H1 (cell line): Measurements from ENCODE around the gene KBTBD2. TPM values are rescaled to one million over a fixed set of nuclear protein-coding genes. Genes with fewer than 3 reads are reported as not detected.

Source experiments
- CTCF ChIA-PET: fragments of 300-600 bp; sonication (Branson Sonifier 250); formaldehyde crosslinking; loops from one replicate; lab custom pipeline; 2021; ENCODE audit not compliant: partially characterized antibody; lab: Charles Lee
- POLR2A ChIA-PET: fragments of 300-600 bp; sonication (Branson Sonifier 250); formaldehyde crosslinking; loops from one replicate; lab custom pipeline; 2021; ENCODE audit warnings: inconsistent platforms; ENCODE audit not compliant: partially characterized antibody; lab: Charles Lee
- DNase-seq, 2 experiments: peaks; one replicate each; pipeline versions ENCODE4 v3.0.0 to v3.0.0-alpha.2; 2010 to 2022; ENCODE audit warnings: low spot score in 2 of 2, low read depth in 1 of 2, mixed read lengths in 1 of 2
- FAIRE-seq: peaks from 2 replicates; lab custom pipeline; 2011; peaks lifted over from hg19 to GRCh38; lab: Jason Lieb, UNC
- H2AFZ ChIP-seq: 2 replicates; pipeline ENCODE4 v1.8.1; 2012; ENCODE audit warnings: low read length, inconsistent platforms
- H2AK5ac ChIP-seq: 2 replicates; pipeline ENCODE4 v1.6.1; 2013; ENCODE audit warnings: low read depth, low read length
- H2BK120ac ChIP-seq: replicated peaks from 2 replicates; pipeline ENCODE3; 2013; ENCODE audit warnings: low read depth, low read length, inconsistent platforms
- H2BK12ac ChIP-seq: 2 replicates; pipeline ENCODE4 v1.6.1; 2013; ENCODE audit warnings: low read depth, low read length
- H2BK15ac ChIP-seq: 2 replicates; pipeline ENCODE4 v1.6.1; 2013; ENCODE audit warnings: low read length
- H2BK20ac ChIP-seq: 2 replicates; pipeline ENCODE4 v1.6.1; 2013; ENCODE audit warnings: low read length
- H2BK5ac ChIP-seq: 2 replicates; pipeline ENCODE4 v1.6.1; 2013; ENCODE audit warnings: low read depth, low read length
- H3K14ac ChIP-seq: 2 replicates; pipeline ENCODE4 v1.6.1; 2013; ENCODE audit warnings: inconsistent platforms; ENCODE audit not compliant: insufficient read length
- H3K18ac ChIP-seq: 2 replicates; pipeline ENCODE4 v1.6.1; 2013; ENCODE audit warnings: low read length; ENCODE audit errors: extremely low read depth
- H3K23ac ChIP-seq: 2 replicates; pipeline ENCODE4 v1.6.1; 2013; ENCODE audit warnings: inconsistent platforms; ENCODE audit not compliant: insufficient read length
- H3K23me2 ChIP-seq: 2 replicates; pipeline ENCODE4 v1.6.1; 2013; ENCODE audit warnings: low read depth, low read length
- H3K27ac ChIP-seq: 2 replicates; pipeline ENCODE4 v1.6.1; 2011; ENCODE audit warnings: low read depth, low read length, inconsistent platforms
- H3K27me3 ChIP-seq, 4 experiments: replicated peaks in 1 of 4; 1 replicate in 1 of 4; 2 replicates in 3 of 4; pipeline versions ENCODE4 v1.6.1 to v1.8.1; 2011 to 2013; ENCODE audit warnings: low read length in 3 of 4, mild to moderate bottlenecking in 3 of 4, inconsistent platforms in 2 of 4, mixed read lengths in 2 of 4, moderate library complexity in 1 of 4; ENCODE audit not compliant: control insufficient read depth in 3 of 4, insufficient read depth in 3 of 4; ENCODE audit errors: extremely low read depth in 1 of 4
- H3K36me3 ChIP-seq, 4 experiments: 2 replicates each; pipeline versions ENCODE4 v1.6.1 to v1.8.1; 2011 to 2013; ENCODE audit warnings: mild to moderate bottlenecking in 4 of 4, low read length in 3 of 4, moderate library complexity in 2 of 4, control low read depth in 1 of 4, inconsistent platforms in 1 of 4; ENCODE audit not compliant: insufficient read depth in 4 of 4, control insufficient read depth in 2 of 4
- H3K4ac ChIP-seq: replicated peaks from 2 replicates; pipeline ENCODE3; 2013; ENCODE audit warnings: low read length, low read depth, mixed read lengths, inconsistent platforms; ENCODE audit not compliant: insufficient read length
- H3K4me1 ChIP-seq, 4 experiments: replicated peaks in 1 of 4; 1 replicate in 1 of 4; 2 replicates in 3 of 4; pipeline versions ENCODE4 v1.6.1 to v1.8.1; 2011 to 2013; ENCODE audit warnings: low read length in 3 of 4, inconsistent platforms in 2 of 4, mixed read lengths in 1 of 4; ENCODE audit not compliant: insufficient read depth in 4 of 4, control insufficient read depth in 3 of 4
- H3K4me2 ChIP-seq, 2 experiments: 2 replicates each; pipeline versions ENCODE4 v1.6.1 to v1.8.1; 2011 to 2013; ENCODE audit warnings: low read depth in 2 of 2, low read length in 2 of 2, control low read depth in 1 of 2, inconsistent platforms in 1 of 2, mild to moderate bottlenecking in 1 of 2; ENCODE audit not compliant: insufficient read depth in 1 of 2
- H3K4me3 ChIP-seq, 4 experiments: fragments of 200-600, 300-600 bp in 1 of 4; sonication (generic), shearing (Covaris generic), sonication (Bioruptor Twin) in 1 of 4; 2 replicates each; pipeline versions ENCODE4 v1.5.1 to v1.8.1; 2011 to 2016; ENCODE audit warnings: low read length in 4 of 4, low read depth in 3 of 4, control low read depth in 2 of 4, inconsistent platforms in 2 of 4, mild to moderate bottlenecking in 2 of 4, mixed read lengths in 1 of 4, moderate library complexity in 1 of 4; ENCODE audit not compliant: insufficient read depth in 2 of 4; ENCODE audit errors: extremely low read depth in 1 of 4
- H3K56ac ChIP-seq: replicated peaks from 2 replicates; pipeline ENCODE3; 2013; ENCODE audit warnings: low read depth, mild to moderate bottlenecking, mixed read lengths, low read length, inconsistent platforms; ENCODE audit not compliant: insufficient read length
- H3K79me1 ChIP-seq: 2 replicates; pipeline ENCODE4 v1.6.1; 2013; ENCODE audit warnings: low read depth, low read length, control low read depth
- H3K79me2 ChIP-seq, 2 experiments: 2 replicates each; pipeline versions ENCODE4 v1.6.1 to v1.8.1; 2012 to 2013; ENCODE audit warnings: low read length in 2 of 2, mild to moderate bottlenecking in 2 of 2, inconsistent platforms in 1 of 2; ENCODE audit not compliant: insufficient read depth in 2 of 2, control insufficient read depth in 1 of 2
- H3K9ac ChIP-seq, 4 experiments: replicated peaks in 1 of 4; 1 replicate in 1 of 4; 2 replicates in 3 of 4; pipeline versions ENCODE4 v1.6.1 to v1.8.1; 2011 to 2013; ENCODE audit warnings: low read depth in 3 of 4, low read length in 3 of 4, control low read depth in 2 of 4, mild to moderate bottlenecking in 2 of 4, moderate library complexity in 2 of 4, inconsistent platforms in 1 of 4; ENCODE audit errors: extremely low read depth in 1 of 4
- H3K9me3 ChIP-seq, 2 experiments: 2 replicates each; pipeline versions ENCODE4 v1.6.1 to v1.8.1; 2012 to 2013; ENCODE audit warnings: mild to moderate bottlenecking in 2 of 2, moderate library complexity in 2 of 2, control low read depth in 1 of 2, inconsistent platforms in 1 of 2, low read depth in 1 of 2, low read length in 1 of 2, mixed read lengths in 1 of 2; ENCODE audit not compliant: insufficient read depth in 2 of 2
- H4K20me1 ChIP-seq, 2 experiments: replicated peaks in 1 of 2; 2 replicates each; pipeline versions ENCODE3 to v1.8.1; 2011 to 2013; ENCODE audit warnings: inconsistent platforms in 2 of 2, low read length in 2 of 2, mild to moderate bottlenecking in 1 of 2; ENCODE audit not compliant: insufficient read depth in 2 of 2, control insufficient read depth in 1 of 2
- H4K5ac ChIP-seq: 2 replicates; pipeline ENCODE4 v1.6.1; 2013; ENCODE audit warnings: low read length, low read depth, mixed read lengths, inconsistent platforms; ENCODE audit not compliant: insufficient read length
- H4K8ac ChIP-seq: 2 replicates; pipeline ENCODE4 v1.8.0; 2013; ENCODE audit warnings: mild to moderate bottlenecking, moderate library complexity, low read length, inconsistent platforms; ENCODE audit not compliant: insufficient read depth; ENCODE audit errors: extremely low read depth
- H4K91ac ChIP-seq: replicated peaks from 2 replicates; pipeline ENCODE3; 2013; ENCODE audit warnings: low read length, mixed read lengths, inconsistent platforms; ENCODE audit not compliant: insufficient read length
- CHD1 ChIP-seq: IDR thresholded peaks from 2 replicates; pipeline ENCODE4 v1.6.1; 2012; ENCODE audit warnings: low read depth, low read length, improper control_type of control experiment
- CTCF ChIP-seq, 3 experiments: IDR thresholded peaks; 1 replicate in 2 of 3; 2 replicates in 1 of 3; pipeline versions ENCODE4 v1.5.1 to v1.6.1; 2011; ENCODE audit warnings: low read length in 3 of 3, mild to moderate bottlenecking in 3 of 3, inconsistent platforms in 2 of 3, low read depth in 1 of 3, moderate library complexity in 1 of 3; ENCODE audit not compliant: insufficient read depth in 1 of 3; ENCODE audit errors: control extremely low read depth in 1 of 3
- JUN ChIP-seq: IDR thresholded peaks from 2 replicates; pipeline ENCODE4 v1.6.1; 2011; ENCODE audit warnings: low read depth, mild to moderate bottlenecking, improper control_type of control experiment, low read length
- JUND ChIP-seq: IDR thresholded peaks from 2 replicates; pipeline ENCODE4 v1.6.1; 2011; ENCODE audit warnings: mild to moderate bottlenecking, improper control_type of control experiment, low read length
- MAX ChIP-seq: IDR thresholded peaks from 2 replicates; pipeline ENCODE4 v1.6.1; 2012; ENCODE audit warnings: inconsistent platforms
- SRF ChIP-seq: IDR thresholded peaks from 2 replicates; pipeline ENCODE4 v1.6.1; 2011; ENCODE audit warnings: mild to moderate bottlenecking, low read depth, low read length, moderate library complexity
- TAF7 ChIP-seq: optimal IDR thresholded peaks from 2 replicates; pipeline ENCODE3; 2011; ENCODE audit warnings: low read depth, mild to moderate bottlenecking, inconsistent platforms, low read length, moderate library complexity, borderline replicate concordance
- YY1 ChIP-seq: IDR thresholded peaks from 2 replicates; pipeline ENCODE4 v1.6.1; 2011; ENCODE audit warnings: low read depth, mild to moderate bottlenecking, low read length
- WGBS, 2 experiments: shearing (Covaris generic) in 1 of 2; methylation state at CpG; one replicate each; pipeline versions ENCODE4 v1.1.6 to v1.1.7; 2013 to 2015; ENCODE audit warnings: low lambda C conversion rate in 2 of 2, mixed read lengths in 2 of 2, inconsistent platforms in 1 of 2, low coverage in 1 of 2, missing lambda C conversion rate in 1 of 2; ENCODE audit not compliant: insufficient replicate concordance in 2 of 2, insufficient coverage in 1 of 2, insufficient read length in 1 of 2; ENCODE audit errors: extremely low coverage in 1 of 2, missing lambda C conversion rate in 1 of 2; 5-methylcytosine and 5-hydroxymethylcytosine counted together
- polyA plus RNA-seq, 7 experiments: library from polyadenylated mRNA; depleted of rRNA in 3 of 7; stranded (reverse) in 5 of 7; unstranded in 2 of 7; fragments of >200 nt in 5 of 7; fragments of 200-250 nt in 2 of 7; gene quantifications; 1 replicate in 5 of 7; 2 replicates in 1 of 7; 4 replicates in 1 of 7; pipeline versions ENCODE4 v1.2.1 to v1.2.3, GENCODE V29; 2011 to 2013; ENCODE audit warnings: missing spikeins in 2 of 7, mixed read lengths in 2 of 7
- total RNA-seq: library from RNA; stranded (reverse); fragmentation: NEBNext Ultra II Directional; extraction: Animal tissue kit (Norgen Biotek cat#: 25700); gene quantifications from 2 replicates; pipeline ENCODE4 v1.2.1, GENCODE V29; 2021

Gene KBTBD2
- total and polyA plus RNA-seq, 2 of the 8 experiments (the other 6 are each of a cell fraction or from before 2014, with no cell fraction given), result 13.1 to 25.7 TPM

- no peak for DNase-seq
- Histone ChIP-seq H2BK15ac (no peak overlapping the region), H2BK120ac (no peak overlapping the region), H4K20me1 (no peaks in the 10 kb centered on the region), H3K4me1 (no peaks in the 10 kb centered on the region), H3K4ac (no peak overlapping the region), H3K27ac (no peak overlapping the region), H3K79me2 (no peaks in the 10 kb centered on the region), H3K14ac (no peak overlapping the region), H3K56ac (no peak overlapping the region), H4K5ac (no peak overlapping the region), H3K9ac (no peak overlapping the region; a peak in 1 of 7 replicates), H2AFZ (no peak overlapping the region), H2AK5ac (no peak overlapping the region), H3K4me2 (no peak overlapping the region), H3K9me3 (no peaks in the 10 kb centered on the region), H3K79me1 (no peaks in the 10 kb centered on the region), H3K23ac (no peak overlapping the region), H4K8ac (no peak overlapping the region), H2BK12ac (no peak overlapping the region), H2BK20ac (no peak overlapping the region), H3K36me3 (no peaks in the 10 kb centered on the region), H2BK5ac (no peak overlapping the region), H3K27me3 (peaks cover 0 to 2% (median 0%) of the 10 kb centered on the region in 4 experiments; a peak in 2 of 7 replicates), H4K91ac (no peak overlapping the region), H3K18ac (no peak overlapping the region), H3K23me2 (peaks cover 2% of the 10 kb centered on the region; the same call in 1 of the 2 replicates), H3K4me3 (no peak overlapping the region)
- ChIA-PET POLR2A (no interaction called here), CTCF (no interaction called here)
- 94% methylated on average over 2 of the region's 2 CpGs; no CpG with 5 or more reads in 1 of the 2 experiments for WGBS, 2 experiments
- no peak for FAIRE-seq
- TF ChIP-seq CTCF (IDR thresholded peaks at IDR 0.05; ENCODE audit: control extremely low read depth in 1 of 3, insufficient read depth in 1 of 3, low read depth in 1 of 3, low read length in 3 of 3) (no peak), JUND (no peak), TAF7 (no peak), YY1 (no peak), SRF (no peak), MAX (no peak), CHD1 (no peak), JUN (no peak)
Observed at GRCh38 chr7:32921896-32922295, 30.3 kb upstream of the KBTBD2 start.
